T47D (cell line): Measurements from ENCODE around the gene PTPRE.

Experiments
- DNase-seq, 2 experiments: peaks; one replicate each; pipeline versions ENCODE4 v3.0.0 to v3.0.0-alpha.2; 2011 to 2012; ENCODE audit warnings: low read depth in 1 of 2, low spot score in 1 of 2
- JUND ChIP-seq: IDR thresholded peaks from 2 replicates; pipeline ENCODE4 v1.6.1; 2012; ENCODE audit warnings: low read depth
- in situ Hi-C: cut with HindIII; loops from 2 replicates; pipeline ENCODE4 v1.10.0; 2016; ENCODE audit warnings: low sequenced_read_pairs, low pct_unique_long_range_greater_than_20kb

The PTPRE gene

GRCh38 chr10:127926455-127926854, 19.6 kb downstream of the PTPRE start:
- TF ChIP-seq JUND, result no peak
- no peak for DNase-seq
- in situ Hi-C loops, result no loop called here

DNA sequence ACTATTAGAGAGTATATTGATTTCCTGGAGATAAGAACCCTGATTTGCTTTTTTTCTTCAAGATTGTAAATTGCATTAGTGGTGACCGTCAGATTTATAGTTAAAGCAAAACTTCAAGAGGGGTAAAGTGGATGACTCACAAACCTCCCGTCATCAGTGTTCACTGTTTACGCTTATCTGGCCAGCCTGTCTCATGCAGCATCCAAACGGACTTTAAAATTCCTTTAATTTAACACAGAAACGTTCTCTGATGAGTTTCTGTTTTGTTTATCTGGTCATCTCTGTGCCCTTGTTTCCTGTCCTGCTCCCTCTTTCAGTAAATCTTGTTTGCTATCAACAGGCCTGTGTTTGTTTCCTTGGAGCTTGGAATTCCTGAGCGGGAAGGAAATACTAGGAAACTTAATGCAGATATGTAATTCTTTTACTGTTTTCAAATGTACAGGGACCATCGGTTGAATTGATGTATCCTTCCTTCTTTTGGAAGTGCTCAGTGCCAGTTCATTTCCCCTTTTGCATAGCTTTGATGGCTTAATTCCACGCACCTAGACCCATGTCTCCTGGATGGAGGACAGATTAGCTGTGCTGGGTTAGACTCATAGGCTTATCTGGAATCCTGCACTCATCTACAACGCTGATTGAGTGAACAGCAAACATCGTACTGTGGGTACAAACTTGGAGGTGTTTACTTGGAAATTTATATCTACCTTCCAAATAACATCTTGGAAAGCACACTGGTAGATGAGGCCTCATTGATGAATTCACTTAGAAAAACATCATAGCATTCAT, 21.3 kb downstream of the PTPRE start:
- in situ Hi-C loops, result no loop called here
- TF ChIP-seq JUND, result no peak
- no peak for DNase-seq

- in situ Hi-C loops, result no loop called here
- no peak for DNase-seq
- no peak for TF ChIP-seq JUND
These were observed 25.8 kb downstream of the PTPRE start for GRCh38 chr10:127932521-127933270.

GRCh38 chr10:127933271-127933670, 26.4 kb downstream of the PTPRE start:
- DNase-seq, result no peak
- in situ Hi-C loops, result no loop called here
- no peak for TF ChIP-seq JUND

- no peak for DNase-seq
- no peak for TF ChIP-seq JUND
- in situ Hi-C loops, result no loop called here
These were observed 27.5 kb downstream of the PTPRE start for GRCh38 chr10:127934383-127934782.

- in situ Hi-C loops, result no loop called here
- TF ChIP-seq JUND, result no peak
- DNase-seq, result no peak
These were observed 28.2 kb downstream of the PTPRE start for GRCh38 chr10:127935071-127935561.

DNA sequence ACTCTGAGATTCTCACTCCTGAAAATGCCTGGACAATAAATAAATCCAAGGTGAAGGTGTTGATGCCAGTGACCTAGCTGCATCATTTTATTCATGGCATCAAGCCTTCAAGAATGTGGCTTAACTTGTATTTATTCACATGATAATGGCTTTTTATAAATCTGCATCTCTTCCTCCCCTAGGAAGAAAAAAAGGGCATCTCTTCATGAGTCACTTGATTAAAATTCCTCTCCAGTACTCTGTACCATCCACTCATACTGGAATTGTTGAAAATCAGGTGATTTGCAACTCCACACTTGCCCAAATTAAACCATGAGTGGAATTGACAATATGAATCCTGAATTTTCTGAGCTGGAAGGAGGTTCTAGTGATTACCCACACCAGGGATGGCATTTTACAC, 30.2 kb downstream of the PTPRE start:
- TF ChIP-seq JUND, result no peak
- in situ Hi-C loops, result no loop called here

DNA sequence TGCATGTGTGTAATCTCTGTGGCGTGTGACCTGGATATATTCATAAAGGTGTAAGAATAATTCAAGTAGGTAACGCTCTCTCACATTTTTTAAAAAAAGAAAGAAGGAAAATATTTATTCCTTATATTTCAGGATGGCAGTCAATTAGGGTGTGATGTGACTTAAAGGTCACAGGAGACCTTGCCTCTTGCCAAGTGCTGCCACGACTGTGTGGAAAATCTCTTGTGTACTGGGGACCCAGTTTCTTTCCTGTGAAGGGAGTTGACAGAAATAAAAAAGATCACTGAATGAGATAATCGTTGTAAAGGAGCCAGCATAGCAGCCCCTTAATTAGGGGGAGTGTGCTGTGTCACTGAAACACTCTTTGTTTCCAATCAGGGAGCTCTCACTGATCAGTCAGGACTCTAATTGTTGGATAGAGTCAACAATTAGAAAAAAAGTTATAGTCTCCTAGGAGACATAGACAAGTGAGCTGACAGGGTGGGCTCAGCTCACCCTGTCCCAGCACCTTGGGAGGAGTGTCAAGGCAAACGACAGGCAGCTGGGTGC, 31.1 kb downstream of the PTPRE start:
- in situ Hi-C loops, result no loop called here
- DNase-seq, result no peak
- TF ChIP-seq JUND, result no peak

More for the DNA sequence above, 30.2 kb downstream of the PTPRE start:
- DNase-seq, result no peak

DNA sequence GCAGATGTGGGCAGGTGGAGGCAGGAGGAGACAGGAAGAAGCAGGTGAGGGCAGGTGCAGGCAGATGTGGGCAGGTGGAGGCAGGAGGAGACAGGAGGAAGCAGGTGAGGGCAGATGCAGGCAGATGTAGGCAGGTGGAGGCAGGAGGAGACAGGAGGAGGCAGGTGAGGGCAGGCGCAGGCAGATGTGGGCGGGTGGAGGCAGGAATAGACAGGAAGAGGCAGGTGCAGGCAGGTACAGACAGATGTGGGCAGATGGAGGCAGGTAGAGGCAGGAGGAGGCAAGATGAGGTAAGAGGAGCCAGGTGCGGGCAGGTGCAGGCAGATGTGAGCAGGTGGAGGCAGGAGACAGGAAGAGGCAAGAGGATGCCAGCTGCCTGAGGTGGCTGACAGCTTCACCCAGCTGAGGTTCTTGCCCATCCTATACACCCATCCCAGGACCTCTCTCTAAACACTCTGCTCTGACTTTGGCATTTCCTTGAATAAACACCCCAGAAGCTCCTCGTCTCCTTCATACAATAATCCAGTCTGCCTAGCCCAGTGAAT, 33.0 kb downstream of the PTPRE start:
- TF ChIP-seq JUND, result no peak
- no peak for DNase-seq
- in situ Hi-C loops, result no loop called here

GRCh38 chr10:127940866-127941640, 34.1 kb downstream of the PTPRE start:
- TF ChIP-seq JUND, result no peak
- in situ Hi-C loops, result no loop called here
- DNase-seq, result no peak

DNA sequence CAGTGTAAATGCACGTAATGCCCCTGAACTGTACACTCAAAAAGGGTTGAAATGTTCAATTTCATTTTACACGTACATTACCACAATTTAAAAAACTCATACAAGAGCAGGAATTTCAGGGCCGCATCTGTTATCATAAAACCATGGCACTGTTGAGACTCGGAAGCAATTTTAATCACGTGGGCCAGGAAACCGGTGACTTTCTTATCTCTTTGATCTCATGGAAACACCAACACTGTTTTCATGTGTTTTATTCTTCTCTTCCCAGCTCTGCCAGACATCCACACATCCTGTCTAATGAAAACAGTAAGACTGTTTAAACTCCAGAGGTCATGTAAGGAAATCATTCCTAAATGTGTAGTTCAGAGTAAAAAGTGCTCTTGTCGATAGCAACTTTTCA, 35.9 kb downstream of the PTPRE start:
- no peak for TF ChIP-seq JUND
- in situ Hi-C loops, result no loop called here
- DNase-seq, result no peak

DNA sequence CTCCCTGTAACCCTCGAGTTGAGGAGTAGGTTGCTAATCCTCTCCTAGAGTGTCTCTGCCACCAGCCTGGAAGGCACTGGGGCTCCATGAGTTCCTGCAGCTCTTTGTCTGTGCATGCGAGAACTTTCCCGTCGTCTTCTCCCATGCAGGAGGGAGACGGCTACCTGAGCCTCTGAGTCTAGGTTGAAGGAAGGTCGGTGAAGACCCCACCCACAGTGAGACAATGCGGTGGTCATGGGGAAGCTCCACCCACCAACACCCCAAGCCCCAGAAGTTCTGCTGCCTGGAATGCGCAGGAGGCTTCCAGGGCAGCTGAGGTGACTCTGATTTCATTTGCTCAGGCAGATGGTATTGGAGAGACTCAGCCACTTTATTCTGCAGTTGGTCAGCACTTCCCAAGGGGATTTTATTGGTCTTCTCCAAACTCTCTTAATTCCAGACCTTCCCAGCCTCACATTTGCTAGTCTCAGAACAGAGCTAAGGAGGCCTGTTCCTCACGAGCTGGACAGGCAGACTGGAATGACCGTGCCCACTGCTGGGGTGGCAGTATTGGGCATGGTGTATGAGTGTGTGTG, 36.5 kb downstream of the PTPRE start:
- DNase-seq, result no peak
- TF ChIP-seq JUND, result no peak
- in situ Hi-C loops, result no loop called here
